SH-SY5Y (cell line): ENCODE results near the gene HORMAD2.

Experiments used
- GATA2 ChIP-seq: IDR thresholded peaks from 2 replicates; pipeline ENCODE4 v1.6.1; 2011; ENCODE audit warnings: mild to moderate bottlenecking, low read depth, low read length
- GATA3 ChIP-seq: IDR thresholded peaks from 2 replicates; pipeline ENCODE4 v1.6.1; 2011; ENCODE audit warnings: low read depth, mild to moderate bottlenecking, low read length, moderate library complexity

DNA sequence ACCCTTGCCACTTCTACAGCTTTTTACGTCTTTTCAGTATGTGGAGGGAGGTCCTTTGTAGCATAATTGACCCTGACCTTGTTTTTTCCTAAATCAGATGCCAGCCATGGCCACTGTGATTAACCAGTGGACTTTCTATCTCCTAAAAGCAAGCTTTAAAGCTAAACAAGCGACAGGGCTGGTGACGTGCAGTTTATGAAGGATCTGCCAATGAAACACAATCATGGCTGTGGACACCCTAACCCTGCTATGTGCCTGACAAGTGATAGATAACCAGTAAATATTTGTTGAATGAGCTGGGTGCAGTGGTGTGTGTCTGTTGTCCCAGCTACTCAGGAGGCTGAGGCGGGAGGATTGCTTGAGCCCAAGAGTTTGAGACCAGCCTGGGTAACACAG is 102.1 kb downstream of the HORMAD2 start:
- TF ChIP-seq GATA2 (no peak), GATA3 (no peak)
